ENCODE data around the gene FOLH1. TPM values are rescaled to one million over a fixed set of nuclear protein-coding genes. Genes with fewer than 3 reads are reported as not detected.
"Not testable (repeated sequence)": the region's sequence is repeated elsewhere in the genome, so short reads cannot be mapped to it uniquely, and the experiment has no call there.

Gene FOLH1
- total RNA-seq, 2 donors from 2014 or later = 0.33 to 0.52 TPM

DNA sequence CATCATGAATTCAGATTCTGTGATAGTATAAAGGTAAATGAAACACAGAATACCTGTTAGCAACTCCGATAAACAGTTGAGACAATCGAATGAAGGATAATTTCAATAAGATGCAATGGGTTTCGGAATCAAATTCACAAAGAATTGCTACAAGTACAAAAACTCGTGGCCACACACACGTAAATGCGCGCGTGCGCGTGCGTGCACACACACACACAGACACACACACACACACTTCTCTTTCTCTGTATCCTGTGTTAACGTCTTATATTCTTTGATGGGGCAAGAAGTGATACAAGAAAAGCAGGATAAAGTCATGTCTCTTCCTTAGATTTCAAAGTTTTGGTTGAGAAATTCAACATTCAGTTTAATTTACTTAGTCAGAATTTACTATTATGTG lies 57.2 kb downstream of the FOLH1 start:
- no peaks in the 10 kb centered on the region for H3K9me3 ChIP-seq
- 74 to 76% methylated on average over 12 of the region's 12 CpGs for WGBS, 2 donors
- H3K36me3 ChIP-seq (replicated peaks in 1 of 2; ENCODE audit: insufficient read depth in 1 of 2, low read depth in 2 of 2) = no peaks in the 10 kb centered on the region
- intact Hi-C loops (cut with DNase I) = no loop called here
- no peak overlapping the region for H3K4me3 ChIP-seq
- no peaks in the 10 kb centered on the region for H3K27me3 ChIP-seq
- no peak overlapping the region for H3K27ac ChIP-seq
- no peak for DNase-seq
- no peaks in the 10 kb centered on the region for H3K4me1 ChIP-seq
- TF ChIP-seq, protein P1, sequence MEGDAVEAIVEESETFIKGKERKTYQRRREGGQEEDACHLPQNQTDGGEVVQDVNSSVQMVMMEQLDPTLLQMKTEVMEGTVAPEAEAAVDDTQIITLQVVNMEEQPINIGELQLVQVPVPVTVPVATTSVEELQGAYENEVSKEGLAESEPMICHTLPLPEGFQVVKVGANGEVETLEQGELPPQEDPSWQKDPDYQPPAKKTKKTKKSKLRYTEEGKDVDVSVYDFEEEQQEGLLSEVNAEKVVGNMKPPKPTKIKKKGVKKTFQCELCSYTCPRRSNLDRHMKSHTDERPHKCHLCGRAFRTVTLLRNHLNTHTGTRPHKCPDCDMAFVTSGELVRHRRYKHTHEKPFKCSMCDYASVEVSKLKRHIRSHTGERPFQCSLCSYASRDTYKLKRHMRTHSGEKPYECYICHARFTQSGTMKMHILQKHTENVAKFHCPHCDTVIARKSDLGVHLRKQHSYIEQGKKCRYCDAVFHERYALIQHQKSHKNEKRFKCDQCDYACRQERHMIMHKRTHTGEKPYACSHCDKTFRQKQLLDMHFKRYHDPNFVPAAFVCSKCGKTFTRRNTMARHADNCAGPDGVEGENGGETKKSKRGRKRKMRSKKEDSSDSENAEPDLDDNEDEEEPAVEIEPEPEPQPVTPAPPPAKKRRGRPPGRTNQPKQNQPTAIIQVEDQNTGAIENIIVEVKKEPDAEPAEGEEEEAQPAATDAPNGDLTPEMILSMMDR (IDR thresholded peaks at IDR 0.05) = no peak
- no peak for TF ChIP-seq POLR2A (IDR thresholded peaks at IDR 0.05)
- ATAC-seq = no peak

DNA sequence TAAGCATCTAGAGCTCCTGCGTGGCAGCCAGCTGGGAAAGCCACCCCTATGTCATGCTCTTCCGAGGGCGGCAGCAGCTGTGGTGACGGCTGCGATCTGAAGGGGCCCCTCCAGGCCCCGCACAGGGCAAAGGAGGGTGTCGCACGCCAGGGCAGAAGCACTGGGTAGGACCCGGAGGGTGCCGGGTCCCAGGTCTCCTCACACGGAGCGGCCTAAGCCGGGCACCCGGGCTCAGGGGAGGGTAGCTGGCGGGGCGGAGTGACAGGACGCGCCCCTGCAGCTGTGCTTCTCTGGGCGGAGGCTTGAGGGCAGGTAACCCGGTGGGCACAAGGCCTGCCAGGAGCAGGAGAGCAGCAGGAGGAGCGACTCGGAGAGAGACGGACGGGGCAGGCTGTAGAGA lies 106.0 kb downstream of the FOLH1 start:
- not testable (repeated sequence) for H3K4me3 ChIP-seq

More for the DNA sequence above, 106.0 kb downstream of the FOLH1 start:
- intact Hi-C loops (cut with DNase I); H3K27me3 ChIP-seq; H3K27ac ChIP-seq; DNase-seq; H3K36me3 ChIP-seq (replicated peaks in 1 of 2; ENCODE audit: insufficient read depth in 1 of 2, low read depth in 2 of 2); H3K9me3 ChIP-seq; ATAC-seq; H3K4me1 ChIP-seq: not testable (repeated sequence)
- WGBS, 2 donors = 65 to 84% methylated on average over 7 to 20 of the region's 24 CpGs

Other genes starting within 250 kb of the FOLH1 start
- not detected for gene TRIM51G, start 224.7 kb downstream of the FOLH1 start, total RNA-seq
- not detected for gene TRIM49B, start 179.8 kb downstream of the FOLH1 start, total RNA-seq
- not detected for gene TRIM64C, start 149.5 kb downstream of the FOLH1 start, total RNA-seq